Transverse colon (tissue), 4 donors: ENCODE data around the gene ANKRD2. TPM values are rescaled to one million over a fixed set of nuclear protein-coding genes. Genes with fewer than 3 reads are reported as not detected.
A peak's percentile ranks its signal among the peaks of the same experiment; 100 is the strongest.
"Not testable (repeated sequence)": the region's sequence is repeated elsewhere in the genome, so short reads cannot be mapped to it uniquely, and the experiment has no call there.

Source experiments
- DNase-seq: peaks from one replicate; pipeline ENCODE4 v3.0.0-alpha.2; 2019
- H3K27ac ChIP-seq, 4 donors: fragments of 200-600 bp; sonication (generic); 2 replicates each; pipeline ENCODE4 v1.5.1; 2016 to 2018; ENCODE audit warnings: inconsistent platforms in 4 of 4
- H3K27me3 ChIP-seq: fragments of 200-600 bp; sonication (generic); 2 replicates; pipeline ENCODE4 v1.5.1; 2017; ENCODE audit warnings: inconsistent platforms
- H3K36me3 ChIP-seq, 4 donors: fragments of 200-600 bp; sonication (generic); 2 replicates each; pipeline ENCODE4 v1.5.1; 2017 to 2019; ENCODE audit warnings: inconsistent platforms in 4 of 4
- H3K4me1 ChIP-seq, 4 donors: fragments of 200-600 bp; sonication (generic); 2 replicates each; pipeline ENCODE4 v1.5.1; 2017 to 2020; ENCODE audit warnings: inconsistent platforms in 4 of 4
- H3K4me3 ChIP-seq, 4 donors: fragments of 200-600 bp; sonication (generic); 1 replicate in 1 of 4; 2 replicates in 3 of 4; pipeline versions ENCODE4 v1.5.1 to v1.6.1; 2017 to 2019; ENCODE audit warnings: inconsistent platforms in 4 of 4
- H3K9me3 ChIP-seq, 2 donors: fragments of 200-600 bp; sonication (generic); 2 replicates each; pipeline ENCODE4 v1.5.1; 2017 to 2019; ENCODE audit warnings: inconsistent platforms in 2 of 2
- CTCF ChIP-seq, 5 experiments: fragments of 200-600 bp in 3 of 5; fragments of 450-650 bp in 2 of 5; sonication (generic) in 3 of 5; IDR thresholded peaks; 1 replicate in 2 of 5; 2 replicates in 3 of 5; pipeline ENCODE4 v1.5.1; 2016 to 2017; ENCODE audit warnings: antibody characterized with exemption in 5 of 5, inconsistent platforms in 3 of 5, mild to moderate bottlenecking in 2 of 5, moderate library complexity in 1 of 5
- EP300 ChIP-seq: sonication (generic); formaldehyde crosslinking; IDR thresholded peaks from one replicate; pipeline ENCODE4 v1.6.1; 2017; ENCODE audit warnings: antibody characterized with exemption, low read depth
- POLR2A ChIP-seq: fragments of 450-650 bp; IDR thresholded peaks from one replicate; pipeline ENCODE4 v1.6.1; 2016; ENCODE audit warnings: antibody characterized with exemption, mild to moderate bottlenecking, moderate library complexity
- POLR2AphosphoS5 ChIP-seq, 3 donors: sonication (generic); formaldehyde crosslinking; IDR thresholded peaks; one replicate each; pipeline ENCODE4 v1.6.1; 2016; ENCODE audit warnings: antibody characterized with exemption in 3 of 3
- WGBS, 2 donors: methylation state at CpG; one replicate each; pipeline ENCODE4 v1.1.5; 2018; ENCODE audit warnings: low coverage in 1 of 2; 5-methylcytosine and 5-hydroxymethylcytosine counted together
- in situ Hi-C, 4 donors: fragments of 200-750 bp; cut with MboI; loops; one replicate each; pipeline versions ENCODE4 v1.15.0 to v1.15.1; 2017; ENCODE audit warnings: low sequenced_read_pairs in 3 of 4, low pct_ligation_motif_present in 1 of 4, low pct_unique_long_range_greater_than_20kb in 1 of 4
- intact Hi-C: fragments of 100-400 bp; cut with DNase I; formaldehyde crosslinking; loops from one replicate; pipeline ENCODE4 v1.15.1; 2023; ENCODE audit warnings: low total_unique reads
- total RNA-seq, 4 donors: library from RNA; depleted of rRNA; stranded (reverse); fragments of >200 nt; gene quantifications; one replicate each; pipeline ENCODE4 v1.1.0, GENCODE V29; 2016

The ANKRD2 gene
- total RNA-seq, 4 donors from 2014 or later: not detected

GRCh38 chr10:97573672-97574071, 1.1 kb downstream of the ANKRD2 start:
- peaks cover 0 to 7% (median 1%) of the 10 kb centered on the region in 4 donors for H3K4me1 ChIP-seq
- H3K9me3 ChIP-seq: no peaks in the 10 kb centered on the region
- in situ Hi-C loops (no loop called here), intact Hi-C loops (no loop called here)
- no peak overlapping the region for H3K4me3 ChIP-seq
- H3K27ac ChIP-seq: no peak overlapping the region
- DNase-seq: no peak
- H3K27me3 ChIP-seq: no peaks in the 10 kb centered on the region
- H3K36me3 ChIP-seq: no peaks in the 10 kb centered on the region
- WGBS, 2 donors: 0 to 68% methylated on average over 1 to 2 of the region's 2 CpGs
- TF ChIP-seq CTCF (IDR thresholded peaks at IDR 0.05) (no peak), POLR2AphosphoS5 (IDR thresholded peaks at IDR 0.05) (no peak), EP300 (no peak), POLR2A (no peak)

- peak; percentile 52 for DNase-seq
- no peak overlapping the region for H3K4me3 ChIP-seq
- in situ Hi-C loops: no loop called here
- intact Hi-C loops: no loop called here
- no peaks in the 10 kb centered on the region for H3K9me3 ChIP-seq
- no peaks in the 10 kb centered on the region for H3K27me3 ChIP-seq
- H3K4me1 ChIP-seq: peaks cover 0 to 7% (median 1%) of the 10 kb centered on the region in 4 donors
- WGBS, 2 donors: 54 to 86% methylated on average over 1 to 4 of the region's 4 CpGs
- no peaks in the 10 kb centered on the region for H3K36me3 ChIP-seq
- peak overlapping the region in 1 of 4 donors; percentile 4 for H3K27ac ChIP-seq
- TF ChIP-seq POLR2AphosphoS5 (IDR thresholded peaks at IDR 0.05) (peak in 2 of 3 donors; percentile 20 to 49), EP300 (no peak)
Observed at GRCh38 chr10:97574374-97575126, 2.0 kb downstream of the ANKRD2 start.

- WGBS, 2 donors: 81% methylated on average over 6 of the region's 6 CpGs; no CpG with 5 or more reads in 1 of the 2 donors
Observed at GRCh38 chr10:97575127-97575668, 2.6 kb downstream of the ANKRD2 start.

GRCh38 chr10:97576487-97576886, 3.9 kb downstream of the ANKRD2 start:
- intact Hi-C loops, H3K27me3 ChIP-seq, H3K9me3 ChIP-seq, H3K4me3 ChIP-seq, H3K4me1 ChIP-seq, H3K36me3 ChIP-seq, H3K27ac ChIP-seq, DNase-seq, in situ Hi-C loops: not testable (repeated sequence)
- WGBS, 2 donors: 38 to 56% methylated on average over 5 of the region's 5 CpGs

More at GRCh38 chr10:97575127-97575668, 2.6 kb downstream of the ANKRD2 start:
- Histone ChIP-seq H3K27ac (no peak overlapping the region), H3K4me3 (no peak overlapping the region), H3K4me1 (peaks cover 0 to 7% (median 1%) of the 10 kb centered on the region in 4 donors), H3K27me3 (no peaks in the 10 kb centered on the region), H3K36me3 (no peaks in the 10 kb centered on the region), H3K9me3 (no peaks in the 10 kb centered on the region)
- in situ Hi-C loops (no loop called here), intact Hi-C loops (no loop called here)
- TF ChIP-seq POLR2A (no peak), POLR2AphosphoS5 (IDR thresholded peaks at IDR 0.05) (no peak), EP300 (no peak), CTCF (IDR thresholded peaks at IDR 0.05) (no peak)
- DNase-seq: no peak

GRCh38 chr10:97577701-97578100, 5.1 kb downstream of the ANKRD2 start:
- intact Hi-C loops (no loop called here), in situ Hi-C loops (no loop called here)
- 60 to 80% methylated on average over 1 to 9 of the region's 9 CpGs for WGBS, 2 donors
- Histone ChIP-seq H3K9me3 (no peaks in the 10 kb centered on the region), H3K27ac (no peak overlapping the region), H3K27me3 (no peaks in the 10 kb centered on the region), H3K4me1 (no peaks in the 10 kb centered on the region), H3K36me3 (no peaks in the 10 kb centered on the region), H3K4me3 (no peak overlapping the region)
- TF ChIP-seq POLR2A: no peak
- no peak for TF ChIP-seq EP300
- no peak for TF ChIP-seq CTCF (IDR thresholded peaks at IDR 0.05)
- TF ChIP-seq POLR2AphosphoS5 (IDR thresholded peaks at IDR 0.05): no peak
- no peak for DNase-seq
